Endothelial cell of hepatic sinusoid (primary cell): ENCODE data around the gene INF2.
"Not testable (repeated sequence)": the region's sequence is repeated elsewhere in the genome, so short reads cannot be mapped to it uniquely, and the experiment has no call there.

Experiments
- in situ Hi-C: cut with HindIII; loops from 2 replicates; pipeline ENCODE4 v1.10.0; 2017; ENCODE audit warnings: low sequenced_read_pairs

The INF2 gene

GRCh38 chr14:104656014-104656714 is 33.3 kb upstream of the INF2 start:
- in situ Hi-C loops: no loop called here

- in situ Hi-C loops: no loop called here
Measured at GRCh38 chr14:104657101-104657524, 32.3 kb upstream of the INF2 start.

GRCh38 chr14:104657563-104658324 is 31.7 kb upstream of the INF2 start:
- in situ Hi-C loops: no loop called here

DNA sequence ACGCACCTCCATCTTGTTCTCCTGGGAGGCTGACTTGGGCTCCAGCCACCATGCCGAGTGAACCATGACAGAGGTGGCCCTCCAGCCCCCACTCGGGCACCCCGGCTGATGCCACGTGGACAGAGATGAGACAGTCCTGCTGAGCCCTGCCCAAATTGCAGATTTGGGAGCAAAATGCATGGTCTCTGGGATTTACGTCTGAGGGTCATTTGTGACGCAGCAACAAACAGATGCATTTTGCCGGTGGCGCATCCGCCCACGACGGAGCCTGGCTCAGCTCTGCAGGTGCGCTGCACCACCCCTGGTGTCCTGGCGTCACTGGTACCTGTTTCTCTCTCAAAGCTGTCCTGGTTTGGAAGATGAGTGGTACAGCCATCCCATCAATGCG is 31.1 kb upstream of the INF2 start:
- in situ Hi-C loops: no loop called here

GRCh38 chr14:104659146-104659545 is 30.3 kb upstream of the INF2 start:
- in situ Hi-C loops: no loop called here

DNA sequence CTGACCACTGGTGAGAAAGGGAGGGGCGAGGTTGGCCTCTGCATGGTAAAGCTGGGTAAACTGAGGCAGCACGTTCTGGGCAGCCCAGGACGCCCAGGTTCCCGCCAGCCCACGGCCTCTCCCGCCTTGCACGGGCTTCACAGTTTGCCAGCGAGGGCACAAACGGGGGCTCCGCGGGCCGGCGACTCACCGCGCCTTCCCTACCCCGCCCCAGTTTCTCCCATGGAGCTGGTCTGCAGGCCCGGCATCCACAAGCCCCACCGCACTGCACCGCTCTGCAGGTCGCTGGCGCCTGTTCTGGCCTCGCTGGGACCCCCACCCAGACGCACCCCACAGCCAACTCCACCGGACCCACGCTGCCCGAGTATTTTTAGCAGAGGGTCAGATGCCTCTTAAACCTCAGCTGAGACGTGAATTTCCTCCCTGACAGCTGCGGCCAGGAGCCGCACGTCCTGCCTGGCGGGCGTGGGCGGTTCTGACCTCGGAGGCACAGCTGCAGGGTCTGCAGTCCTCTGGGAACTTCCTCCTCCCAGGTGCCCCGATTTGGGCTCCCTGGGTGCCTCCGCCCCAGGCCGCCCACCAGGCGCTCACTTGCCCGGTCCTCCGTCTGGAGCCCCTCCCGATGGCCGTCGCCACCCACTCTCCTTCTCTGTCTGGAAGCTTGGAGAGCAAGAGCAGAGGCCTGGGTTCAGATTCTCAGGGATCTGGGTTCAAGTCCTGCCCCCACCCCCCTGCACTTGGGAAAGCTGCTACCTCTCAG is 29.5 kb upstream of the INF2 start:
- in situ Hi-C loops: no loop called here

DNA sequence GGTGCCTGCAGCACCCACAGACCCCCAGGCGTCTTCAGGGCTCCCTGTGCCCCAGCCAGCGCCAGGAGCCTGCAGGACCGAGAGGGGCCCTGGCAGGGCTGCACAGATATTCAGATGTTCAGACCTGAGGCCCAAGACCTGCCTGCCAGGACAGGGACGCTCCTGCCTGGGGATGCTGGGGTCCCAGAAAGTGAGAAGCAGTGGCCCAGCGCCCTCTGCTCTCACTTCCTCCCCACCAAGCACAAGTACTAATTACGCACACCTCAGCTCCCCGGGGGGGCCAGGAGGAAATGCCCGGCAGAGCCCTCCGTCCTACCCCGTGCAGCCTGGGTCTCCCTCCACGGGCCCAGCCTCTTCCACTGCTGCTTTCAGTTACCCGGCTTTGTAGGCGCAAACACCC is 28.8 kb upstream of the INF2 start:
- in situ Hi-C loops: no loop called here

DNA sequence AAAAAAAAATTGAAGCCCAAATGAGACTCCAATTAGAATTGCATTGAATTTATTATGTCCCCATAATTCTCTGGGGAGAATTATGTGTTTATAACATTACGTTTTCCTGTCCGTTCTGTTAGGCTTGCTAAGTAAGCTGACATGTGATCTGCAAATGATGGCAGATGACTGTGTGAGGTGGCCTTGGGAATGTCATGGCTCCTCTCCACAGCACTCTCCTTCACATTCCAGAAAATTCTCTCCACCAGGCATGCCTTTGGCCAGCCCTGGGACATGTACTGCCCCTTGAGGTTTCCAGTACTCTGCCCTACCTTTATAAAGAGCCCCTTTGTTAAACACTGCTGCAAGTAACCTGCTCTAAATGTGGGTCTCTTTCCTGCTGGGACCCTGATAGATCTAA is 28.3 kb upstream of the INF2 start:
- in situ Hi-C loops: no loop called here

DNA sequence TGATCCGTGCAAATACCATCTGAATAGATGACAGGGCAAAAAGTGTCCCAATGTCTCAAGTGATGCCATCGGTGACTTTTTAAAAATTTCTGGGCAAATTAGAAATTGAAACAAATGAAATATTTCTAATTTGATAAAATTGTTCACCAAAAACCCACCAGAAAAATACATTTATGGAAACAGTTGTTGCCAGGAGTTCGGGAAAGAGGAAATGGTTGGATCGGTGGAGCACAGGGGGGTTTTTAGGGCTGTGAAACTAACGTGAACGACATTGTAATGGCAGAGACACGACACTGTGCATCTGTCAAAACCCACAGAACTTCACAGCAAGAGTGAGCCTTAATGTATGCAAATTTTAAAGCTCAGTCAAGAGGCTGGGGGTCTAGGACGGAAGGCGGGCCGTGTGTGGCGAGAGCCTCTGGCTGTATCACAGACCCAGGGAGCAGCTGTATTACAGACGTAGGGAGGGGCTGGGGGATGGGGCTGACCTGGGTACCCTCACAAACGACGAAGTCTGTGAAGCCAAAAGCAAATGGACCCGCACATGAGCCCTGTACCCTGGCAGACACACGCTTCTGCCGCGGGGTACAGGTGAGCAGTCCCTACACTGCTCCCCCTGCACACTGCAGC is 27.8 kb upstream of the INF2 start:
- in situ Hi-C loops: not testable (repeated sequence)

DNA sequence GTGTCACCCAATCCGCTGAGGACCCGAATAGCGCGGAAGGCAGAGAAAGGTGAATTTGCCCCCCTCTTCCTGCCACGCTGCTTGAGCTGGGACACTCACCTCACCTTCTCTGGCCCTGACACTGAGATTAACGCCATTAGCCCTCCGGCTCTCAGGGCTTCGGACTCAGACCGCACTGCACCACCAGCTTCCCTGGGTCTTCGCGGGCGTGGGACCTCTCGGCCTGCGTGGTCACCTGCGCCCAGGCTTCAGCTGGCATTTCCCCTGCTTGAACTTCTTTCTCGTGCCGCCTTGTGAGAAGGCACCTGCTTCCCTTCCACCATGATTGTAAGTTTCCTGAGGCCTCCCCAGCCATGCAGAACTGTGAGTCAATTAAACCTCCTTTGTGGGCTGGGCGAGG is 26.9 kb upstream of the INF2 start:
- in situ Hi-C loops: not testable (repeated sequence)

DNA sequence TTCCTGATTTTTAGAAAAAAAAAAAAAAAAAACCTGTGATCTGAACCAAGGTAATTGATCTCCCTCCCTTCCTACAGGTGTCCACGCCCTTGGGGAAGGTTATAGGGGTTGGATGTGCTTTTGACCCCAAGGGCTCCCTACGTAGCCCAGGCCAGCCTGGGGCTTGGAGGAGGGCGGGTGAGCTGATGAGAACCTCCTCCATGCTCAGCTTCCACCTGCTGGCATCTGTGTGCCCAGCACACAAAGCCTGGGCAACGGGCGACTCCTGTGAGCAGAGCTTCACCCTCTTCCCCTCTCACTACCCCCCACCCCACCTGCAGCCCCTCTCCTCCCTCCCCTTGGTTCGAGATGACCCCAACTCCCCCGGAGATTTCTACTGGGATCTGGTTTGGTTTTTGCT is 25.3 kb upstream of the INF2 start:
- in situ Hi-C loops: no loop called here

DNA sequence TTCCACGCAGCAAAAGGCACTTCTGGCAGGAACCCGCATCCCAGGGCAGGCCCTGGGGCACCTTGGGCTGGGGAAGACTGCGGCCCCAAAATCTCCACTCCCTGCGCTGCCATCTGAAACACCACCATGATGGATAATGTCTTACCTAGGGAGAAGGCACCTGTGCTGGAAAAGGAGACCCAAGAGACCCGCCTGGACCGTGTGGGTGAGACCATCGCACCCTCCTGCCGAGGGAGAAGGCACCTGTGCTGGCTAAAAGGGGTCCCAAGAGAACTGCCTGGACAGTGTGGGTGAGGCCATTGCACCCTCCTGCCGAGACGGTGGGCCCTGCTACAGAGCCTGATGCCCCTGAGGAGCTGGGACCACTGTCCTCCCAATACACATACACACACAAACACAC is 24.8 kb upstream of the INF2 start:
- in situ Hi-C loops: no loop called here

- in situ Hi-C loops: no loop called here
Measured at GRCh38 chr14:104665114-104665656, 24.2 kb upstream of the INF2 start.

DNA sequence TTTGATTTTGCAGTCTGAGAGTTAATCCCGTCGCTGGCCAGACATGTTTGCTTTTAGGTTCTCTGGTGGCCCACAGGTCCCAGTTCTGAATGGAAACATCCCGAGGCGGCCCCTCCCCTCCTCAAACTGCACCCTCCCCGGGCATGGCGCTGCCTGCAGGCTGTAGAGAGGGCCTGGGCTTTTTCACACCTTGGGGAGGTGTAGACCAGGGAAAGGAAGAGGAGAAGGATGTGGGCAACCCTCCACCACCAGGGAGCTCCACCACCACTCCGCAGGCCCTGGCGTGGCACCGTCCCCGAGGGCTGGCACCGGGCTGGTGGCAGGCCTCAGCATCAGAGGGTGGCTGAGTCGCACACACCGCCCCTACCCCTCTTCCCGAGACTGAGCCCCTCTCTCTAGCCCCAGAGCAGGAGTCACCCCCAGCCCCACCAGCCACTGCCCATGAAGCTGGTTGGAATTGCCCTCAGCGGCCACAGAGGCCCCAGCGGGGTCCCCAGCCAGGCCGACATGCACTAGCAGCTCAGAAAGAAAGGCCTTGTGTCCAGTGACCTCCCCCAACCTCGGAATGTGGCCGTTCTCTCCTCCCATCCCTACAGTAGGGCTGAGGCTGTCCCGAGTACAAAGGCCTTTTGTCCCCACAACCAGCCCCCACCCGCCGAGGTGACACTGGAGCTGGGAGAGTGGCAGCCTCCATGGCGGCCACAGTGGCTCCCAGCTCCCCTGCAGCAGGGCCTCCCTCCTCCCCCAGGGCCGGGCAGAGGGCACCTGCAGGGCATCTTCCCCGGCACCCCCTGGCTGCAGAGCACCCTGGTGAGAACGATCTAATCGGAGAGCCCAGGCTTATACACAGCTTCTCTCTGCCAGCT is 23.5 kb upstream of the INF2 start:
- in situ Hi-C loops: no loop called here

DNA sequence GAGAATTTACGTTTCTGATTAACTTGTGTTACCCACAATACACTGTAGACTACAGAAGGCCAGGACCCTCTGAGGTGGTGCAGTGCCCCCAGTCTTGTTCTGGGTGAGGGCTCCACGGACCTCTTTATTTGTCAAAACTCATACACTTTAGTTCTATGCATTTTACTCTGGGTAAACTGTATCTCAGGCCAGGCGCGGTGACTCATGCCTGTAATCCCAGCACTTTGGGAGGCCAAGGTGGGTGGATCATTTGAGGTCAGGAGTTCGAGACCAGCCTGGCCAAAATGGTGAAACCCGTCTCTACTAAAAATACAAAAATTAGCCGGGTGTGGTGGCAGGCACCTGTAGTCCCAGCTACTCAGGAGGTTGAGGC is 22.9 kb upstream of the INF2 start:
- in situ Hi-C loops: not testable (repeated sequence)

GRCh38 chr14:104666981-104667380 is 22.4 kb upstream of the INF2 start:
- in situ Hi-C loops: no loop called here

- in situ Hi-C loops: no loop called here
Measured at GRCh38 chr14:104669697-104670096, 19.7 kb upstream of the INF2 start.

- in situ Hi-C loops: not testable (repeated sequence)
Measured at GRCh38 chr14:104671330-104671977, 18.0 kb upstream of the INF2 start.

DNA sequence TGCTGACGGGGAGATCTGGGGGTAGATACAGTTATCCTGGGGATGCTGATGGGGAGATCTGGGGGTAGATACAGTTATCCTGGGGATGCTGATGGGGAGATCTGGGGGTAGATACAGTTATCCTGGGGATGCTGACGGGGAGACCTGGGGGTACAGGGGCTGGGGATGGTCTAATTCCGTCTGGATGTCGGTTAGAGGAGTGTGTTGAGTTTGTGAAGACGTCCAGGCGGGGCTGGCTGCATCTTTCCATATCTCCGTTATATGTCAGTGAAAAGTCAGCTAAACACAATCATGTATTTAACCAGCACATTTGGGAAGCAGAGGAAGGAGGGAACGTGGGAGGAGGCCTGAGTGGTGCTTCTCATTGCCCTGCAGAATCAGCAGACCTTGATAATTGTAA is 17.3 kb upstream of the INF2 start:
- in situ Hi-C loops: not testable (repeated sequence)

DNA sequence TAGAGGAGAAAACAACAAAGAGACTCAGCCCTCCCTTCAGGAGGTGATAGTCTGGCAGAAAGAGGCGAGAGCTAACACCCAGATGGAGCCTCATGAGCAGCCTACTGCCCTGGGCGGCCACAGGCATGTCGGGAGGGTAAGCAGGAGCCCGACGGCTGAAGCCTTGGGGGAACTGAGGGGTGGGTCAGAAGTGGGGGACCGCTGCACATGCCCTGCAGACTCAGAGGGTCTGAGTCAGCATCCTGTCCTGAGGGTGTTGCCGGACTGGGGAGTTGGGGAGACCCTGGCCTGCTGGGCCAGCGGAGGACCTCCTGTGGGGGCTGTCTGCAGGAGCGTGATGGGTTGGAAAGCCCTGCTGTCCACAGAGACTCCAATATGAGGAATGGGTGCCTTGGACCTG is 15.9 kb upstream of the INF2 start:
- in situ Hi-C loops: no loop called here
